Stomach (tissue), 4 donors: ENCODE measurements around the gene KCNN4.

Source experiments
- CTCF ChIP-seq, 7 experiments: fragments of 450-650 bp in 4 of 7; fragments of 200-600 bp in 3 of 7; sonication (generic) in 3 of 7; IDR thresholded peaks; one replicate each; pipeline ENCODE4 v1.5.1; 2016 to 2019; ENCODE audit warnings: antibody characterized with exemption in 7 of 7, control low read depth in 2 of 7, mild to moderate bottlenecking in 1 of 7
- EP300 ChIP-seq: sonication (generic); formaldehyde crosslinking; IDR thresholded peaks from one replicate; pipeline ENCODE4 v1.6.1; 2017; ENCODE audit warnings: antibody characterized with exemption
- POLR2A ChIP-seq, 4 donors: fragments of 450-650 bp; IDR thresholded peaks; one replicate each; pipeline ENCODE4 v1.6.1; 2016; ENCODE audit warnings: antibody characterized with exemption in 4 of 4, control low read depth in 2 of 4, mild to moderate bottlenecking in 1 of 4, moderate library complexity in 1 of 4

- TF ChIP-seq POLR2A (IDR thresholded peaks at IDR 0.05) (no peak), CTCF (IDR thresholded peaks at IDR 0.05) (no peak), EP300 (no peak)
Observed at GRCh38 chr19:43789029-43789428, 8.3 kb upstream of the KCNN4 start.
